Measurements from ENCODE around the gene PSMD8. TPM values are rescaled to one million over a fixed set of nuclear protein-coding genes. Genes with fewer than 3 reads are reported as not detected.
"Not testable (repeated sequence)": the region's sequence is repeated elsewhere in the genome, so short reads cannot be mapped to it uniquely, and the experiment has no call there.

The PSMD8 gene
- total RNA-seq, 1 donor from 2014 or later, result 280 TPM

- intact Hi-C loops (cut with DNase I), result no loop called here
- DNase-seq (ENCODE audit: missing footprints), result no peak
- no peak for ATAC-seq
These were observed 14.0 kb upstream of the PSMD8 start for GRCh38 chr19:38360351-38360750.

DNA sequence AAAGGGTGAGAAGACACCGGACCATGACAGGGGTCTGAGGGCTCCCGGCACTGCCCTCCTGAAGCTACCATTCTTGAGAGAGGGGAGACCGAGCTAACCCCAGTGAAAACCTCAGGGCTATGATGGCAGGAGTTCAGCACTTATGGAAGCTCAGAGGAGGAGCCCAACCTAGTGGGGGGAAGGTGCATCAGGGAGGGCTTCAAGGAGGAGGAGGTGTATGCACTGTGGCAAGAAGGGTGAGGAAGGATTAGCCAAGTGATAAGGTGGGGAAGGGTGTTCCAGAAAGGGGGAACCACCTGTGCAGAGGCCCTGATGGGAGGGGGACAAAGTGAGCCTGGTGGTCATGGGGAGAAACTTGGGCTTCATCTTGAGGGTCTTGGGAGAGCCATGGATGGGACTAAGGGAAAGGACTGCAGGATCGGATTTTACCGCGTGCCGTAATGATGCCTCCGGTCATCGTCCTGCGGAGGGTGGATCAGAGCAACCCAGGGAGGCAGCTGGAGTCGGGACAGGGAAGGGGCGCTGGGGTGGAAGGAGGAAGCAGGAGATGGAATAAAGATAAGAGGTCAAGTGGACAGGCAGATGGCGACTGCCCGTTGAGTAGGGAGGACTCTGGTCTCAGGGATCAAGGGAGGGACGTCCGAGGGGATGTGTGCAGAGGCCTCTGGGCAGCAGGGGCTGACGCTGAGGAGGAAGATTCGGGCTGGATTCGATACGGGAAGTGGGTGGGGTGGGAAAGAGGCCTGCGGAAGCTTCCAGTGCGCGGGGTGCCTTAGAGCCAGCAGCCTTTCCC is 13.3 kb upstream of the PSMD8 start:
- ATAC-seq (peak; percentile 15), DNase-seq (ENCODE audit: missing footprints) (no peak)
- intact Hi-C loops (cut with DNase I), result no loop called here

DNA sequence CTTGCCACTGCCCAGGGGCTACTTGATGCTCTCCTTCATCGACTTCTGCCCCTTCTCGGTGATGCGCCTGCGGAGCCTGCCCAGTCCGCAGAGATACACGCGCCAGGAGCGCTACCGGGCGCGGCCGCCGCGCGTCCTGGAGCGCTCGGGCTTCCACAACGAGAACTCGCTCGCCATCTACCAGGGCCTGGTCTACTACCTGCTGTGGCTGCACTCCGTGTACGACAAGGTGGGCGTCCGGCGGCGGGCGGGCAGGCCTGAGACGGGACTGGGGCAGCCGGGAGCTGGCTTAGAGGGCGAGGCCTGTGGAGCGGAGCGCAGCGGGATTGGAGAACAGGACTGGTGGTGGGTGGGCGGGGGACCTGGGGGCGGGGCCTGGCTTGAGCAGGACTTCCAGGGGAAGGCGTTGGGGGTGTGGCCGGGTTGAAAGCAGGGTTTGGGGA is 12.7 kb upstream of the PSMD8 start:
- intact Hi-C loops (cut with DNase I), result no loop called here

GRCh38 chr19:38362076-38362945 is 12.1 kb upstream of the PSMD8 start:
- intact Hi-C loops (cut with DNase I), result no loop called here
- ATAC-seq, result peak; percentile 74
- DNase-seq (ENCODE audit: missing footprints), result peak; percentile 90

More for the DNA sequence above, 12.7 kb upstream of the PSMD8 start:
- ATAC-seq (peak; percentile 91), DNase-seq (ENCODE audit: missing footprints) (peak; percentile 86)

DNA sequence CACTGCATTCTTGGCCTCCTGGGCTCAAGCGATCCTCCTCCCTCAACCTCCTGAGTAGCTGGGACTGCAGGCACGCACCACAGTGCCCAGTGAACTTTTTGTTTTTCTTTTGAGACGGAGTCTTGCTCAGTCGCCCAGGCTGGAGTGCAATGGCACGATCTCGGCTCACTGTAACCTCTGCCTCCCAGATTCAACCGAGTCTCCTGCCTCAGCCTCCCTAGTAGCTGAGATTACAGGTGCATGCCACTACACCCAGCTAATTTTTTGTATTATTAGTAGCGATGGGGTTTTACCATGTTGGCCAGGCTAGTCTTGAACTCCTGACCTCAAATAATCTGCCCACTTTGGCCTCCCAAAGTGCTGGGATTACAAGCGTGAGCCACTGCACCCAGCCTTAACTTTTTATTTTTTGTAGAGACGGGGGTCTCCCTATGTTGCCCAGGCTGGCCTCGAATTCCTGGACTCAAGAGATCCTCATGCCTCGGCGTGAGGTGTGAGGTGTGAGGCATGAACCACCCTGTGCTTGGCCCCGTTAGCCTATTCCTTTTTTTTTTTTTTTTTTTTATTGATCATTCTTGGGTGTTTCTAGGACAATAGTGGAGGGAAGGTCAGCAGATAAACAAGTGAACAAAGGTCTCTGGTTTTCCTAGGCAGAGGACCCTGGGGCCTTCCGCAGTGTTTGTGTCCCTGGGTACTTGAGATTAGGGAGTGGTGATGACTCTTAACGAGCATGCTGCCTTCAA is 11.3 kb upstream of the PSMD8 start:
- intact Hi-C loops (cut with DNase I); ATAC-seq; DNase-seq (ENCODE audit: missing footprints): not testable (repeated sequence)

GRCh38 chr19:38367041-38367440 is 7.3 kb upstream of the PSMD8 start:
- intact Hi-C loops (cut with DNase I), result no loop called here
- ATAC-seq (no peak), DNase-seq (ENCODE audit: missing footprints) (no peak)

GRCh38 chr19:38369584-38369983 is 4.8 kb upstream of the PSMD8 start:
- ATAC-seq, result no peak
- intact Hi-C loops (cut with DNase I), result no loop called here
- no peak for DNase-seq (ENCODE audit: missing footprints)

- ATAC-seq (no peak), DNase-seq (ENCODE audit: missing footprints) (no peak)
- intact Hi-C loops (cut with DNase I), result no loop called here
These were observed 4.1 kb upstream of the PSMD8 start for GRCh38 chr19:38370299-38370698.

- no peak for ATAC-seq
- DNase-seq (ENCODE audit: missing footprints), result no peak
- intact Hi-C loops (cut with DNase I), result no loop called here
These were observed 3.3 kb upstream of the PSMD8 start for GRCh38 chr19:38371081-38371480.

- DNase-seq (ENCODE audit: missing footprints) (no peak), ATAC-seq (no peak)
- intact Hi-C loops (cut with DNase I), result loop anchor here (1.0 to 2.0 kb wide), 2 partner anchors 29 to 39 kb away; partner anchors contain the start of genes CATSPERG and FAM98C
These were observed 452 bp upstream of the PSMD8 start for GRCh38 chr19:38373907-38374331.

GRCh38 chr19:38375098-38375493 is 725 bp downstream of the PSMD8 start:
- DNase-seq (ENCODE audit: missing footprints) (no peak), ATAC-seq (no peak)
- intact Hi-C loops (cut with DNase I), result loop anchor here (2.0 kb wide), 1 partner anchor 28 kb away; the partner anchor contains the start of gene FAM98C

GRCh38 chr19:38375748-38376147 is 1.4 kb downstream of the PSMD8 start:
- intact Hi-C loops (cut with DNase I), result loop anchor here (2.0 kb wide), 1 partner anchor 27 kb away; the partner anchor contains the start of gene FAM98C
- DNase-seq (ENCODE audit: missing footprints) (peak; percentile 54), ATAC-seq (peak; percentile 30)

- intact Hi-C loops (cut with DNase I), result no loop called here
- DNase-seq (ENCODE audit: missing footprints) (peak; percentile 34), ATAC-seq (no peak)
These were observed 2.2 kb downstream of the PSMD8 start for GRCh38 chr19:38376576-38376975.

DNA sequence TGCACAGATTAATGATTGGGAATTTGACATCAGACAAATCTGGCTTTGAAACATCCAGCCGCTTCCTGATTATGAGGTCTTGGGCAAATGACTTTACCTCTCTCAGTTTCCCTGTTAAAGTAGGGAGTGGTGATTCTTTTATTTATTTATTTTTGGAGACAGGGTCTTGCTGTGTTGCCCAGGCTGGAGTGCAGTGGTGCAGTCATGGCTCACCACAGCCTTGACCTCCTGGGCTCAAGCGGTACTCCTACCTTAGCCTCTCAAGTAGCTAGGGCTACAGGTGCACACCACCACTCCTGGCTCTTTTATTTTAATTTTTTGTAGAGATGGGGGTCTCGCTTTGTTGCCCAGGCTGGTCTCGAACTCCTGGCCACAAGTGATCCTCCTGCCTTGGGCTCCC is 2.7 kb downstream of the PSMD8 start:
- intact Hi-C loops (cut with DNase I), result no loop called here
- peak; percentile 8 for DNase-seq (ENCODE audit: missing footprints)
- ATAC-seq, result no peak

DNA sequence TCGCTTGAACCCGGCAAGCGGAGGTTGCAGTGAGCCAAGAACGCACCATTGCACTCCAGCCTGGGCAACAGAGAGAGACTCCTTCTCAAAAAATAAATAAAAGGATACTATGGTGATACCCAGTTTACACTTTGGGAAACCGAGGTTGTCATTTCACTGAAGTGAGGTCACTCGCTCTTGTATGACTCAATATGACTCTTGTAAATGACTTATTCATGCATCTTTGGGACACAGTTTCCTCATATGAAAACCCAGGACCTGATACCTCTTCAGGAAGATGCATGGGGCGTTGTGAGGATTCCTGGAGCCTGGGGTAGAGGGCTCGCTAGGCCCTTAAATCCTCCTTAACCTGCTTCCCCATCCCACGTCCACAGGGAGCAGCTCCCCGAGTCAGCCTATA is 4.5 kb downstream of the PSMD8 start:
- intact Hi-C loops (cut with DNase I), result no loop called here
- ATAC-seq (no peak), DNase-seq (ENCODE audit: missing footprints) (no peak)

DNA sequence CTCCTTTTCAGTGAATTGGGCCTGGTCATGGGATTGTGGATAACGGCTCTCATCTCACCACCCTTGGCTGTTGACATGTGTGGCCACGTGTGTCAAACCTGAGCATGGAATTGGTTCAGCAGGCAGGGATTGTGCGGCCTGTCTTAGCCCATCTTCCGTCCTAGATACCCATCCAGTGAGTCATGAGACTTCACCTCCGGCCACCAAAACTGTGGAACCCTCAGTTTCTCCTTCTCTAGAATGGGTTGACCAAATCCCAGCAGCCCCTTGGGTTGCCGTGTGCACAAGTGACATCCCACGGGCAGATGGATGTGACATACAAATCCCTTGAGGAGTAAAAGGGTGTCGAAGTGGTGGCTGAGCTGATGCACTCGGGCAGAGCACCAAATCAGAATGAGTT is 6.8 kb downstream of the PSMD8 start:
- DNase-seq (ENCODE audit: missing footprints) (no peak), ATAC-seq (no peak)
- intact Hi-C loops (cut with DNase I), result no loop called here

DNA sequence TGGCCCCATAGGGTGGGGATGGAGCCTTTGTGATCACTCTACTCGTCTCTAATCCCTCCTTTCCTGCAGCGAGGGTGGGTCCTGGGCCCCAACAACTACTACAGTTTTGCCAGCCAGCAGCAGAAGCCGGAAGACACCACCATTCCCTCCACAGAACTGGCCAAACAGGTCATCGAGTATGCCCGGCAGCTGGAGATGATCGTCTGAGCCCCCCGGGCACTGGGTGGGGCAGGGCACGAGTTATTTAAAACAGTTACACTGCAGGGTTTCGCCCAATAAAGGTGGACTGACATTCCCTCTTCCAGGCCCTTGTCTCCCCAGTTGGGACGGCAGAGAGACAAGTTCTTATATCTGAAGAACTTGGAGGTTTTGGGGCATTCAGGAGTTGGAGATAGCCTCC is 8.8 kb downstream of the PSMD8 start:
- intact Hi-C loops (cut with DNase I), result no loop called here
- peak; percentile 61 for DNase-seq (ENCODE audit: missing footprints)

DNA sequence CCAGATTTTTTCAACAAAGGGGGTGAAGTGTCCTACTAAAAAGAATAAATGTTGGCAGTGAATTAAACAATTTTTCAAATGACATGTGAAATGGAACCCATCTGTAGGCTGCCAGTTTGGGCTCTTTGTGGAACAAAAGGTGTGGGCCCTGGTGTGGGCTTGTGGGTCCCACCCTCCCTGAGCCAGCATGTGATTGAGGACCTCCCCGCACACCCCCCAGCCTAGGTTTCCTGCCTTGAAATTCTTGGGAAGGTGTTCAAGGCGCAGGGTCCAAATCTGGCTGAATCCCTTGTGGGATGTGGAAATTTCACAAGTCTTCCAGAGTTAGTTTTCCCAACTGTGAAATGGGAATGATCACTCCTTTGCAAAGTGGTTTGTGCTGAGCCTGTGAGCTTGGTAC is 9.4 kb downstream of the PSMD8 start:
- ATAC-seq (no peak), DNase-seq (ENCODE audit: missing footprints) (no peak)
- intact Hi-C loops (cut with DNase I), result no loop called here

More for the DNA sequence above, 8.8 kb downstream of the PSMD8 start:
- no peak for ATAC-seq
